GM19395 (cell line): ENCODE data around the gene CFAP58.
A peak's percentile ranks its signal among the peaks of the same experiment; 100 is the strongest.

Experiments
- ATAC-seq: cut with Tn5 transposase; IDR thresholded peaks from one replicate; pipeline ENCODE4 v1.9.1; 2021; ENCODE audit warnings: mild to moderate bottlenecking, moderate library complexity; ENCODE audit not compliant: unreplicated experiment

The CFAP58 gene

GRCh38 chr10:104333728-104334373, 19.8 kb upstream of the CFAP58 start:
- ATAC-seq: no peak

- ATAC-seq: no peak
These were observed 19.1 kb upstream of the CFAP58 start for GRCh38 chr10:104334561-104334960.

- ATAC-seq: no peak
These were observed 18.5 kb upstream of the CFAP58 start for GRCh38 chr10:104334965-104335650.

GRCh38 chr10:104336821-104337467, 16.7 kb upstream of the CFAP58 start:
- ATAC-seq: peak; percentile 26

- ATAC-seq: peak; percentile 52
These were observed 16.1 kb upstream of the CFAP58 start for GRCh38 chr10:104337521-104337984.

GRCh38 chr10:104337985-104338735, 15.5 kb upstream of the CFAP58 start, which contains the start of gene ITPRIP:
ITPRIP (minus strand) TSS chr10:104338465; CDS start chr10:104316051, 22,414 bp downstream.
- peak; percentile 73 for ATAC-seq

GRCh38 chr10:104339469-104340110, 14.0 kb upstream of the CFAP58 start:
- ATAC-seq: no peak

GRCh38 chr10:104340111-104340526, 13.5 kb upstream of the CFAP58 start:
- ATAC-seq: no peak

- ATAC-seq: no peak
These were observed 13.0 kb upstream of the CFAP58 start for GRCh38 chr10:104340641-104341040.

GRCh38 chr10:104342941-104343411, 10.7 kb upstream of the CFAP58 start:
- no peak for ATAC-seq

GRCh38 chr10:104344219-104344618, 9.4 kb upstream of the CFAP58 start:
- no peak for ATAC-seq

GRCh38 chr10:104345515-104345914, 8.1 kb upstream of the CFAP58 start:
- no peak for ATAC-seq

GRCh38 chr10:104345941-104346340, 7.7 kb upstream of the CFAP58 start:
- no peak for ATAC-seq

- ATAC-seq: no peak
These were observed 6.2 kb upstream of the CFAP58 start for GRCh38 chr10:104347295-104348045.

GRCh38 chr10:104348601-104349000, 5.0 kb upstream of the CFAP58 start:
- ATAC-seq: no peak

GRCh38 chr10:104349623-104350126, 4.0 kb upstream of the CFAP58 start:
- peak; percentile 60 for ATAC-seq

- peak; percentile 55 for ATAC-seq
These were observed 3.5 kb upstream of the CFAP58 start for GRCh38 chr10:104350127-104350635.

- ATAC-seq: no peak
These were observed 2.5 kb upstream of the CFAP58 start for GRCh38 chr10:104351061-104351702.

GRCh38 chr10:104351919-104352318, 1.7 kb upstream of the CFAP58 start:
- ATAC-seq: peak; percentile 23
